ENCODE data around the gene HHAT. TPM values are rescaled to one million over a fixed set of nuclear protein-coding genes. Genes with fewer than 3 reads are reported as not detected.

Gene HHAT
- total and polyA plus RNA-seq, 2 of the 4 experiments (the other 2 are of a cell fraction): 1.7 to 2.5 TPM

DNA sequence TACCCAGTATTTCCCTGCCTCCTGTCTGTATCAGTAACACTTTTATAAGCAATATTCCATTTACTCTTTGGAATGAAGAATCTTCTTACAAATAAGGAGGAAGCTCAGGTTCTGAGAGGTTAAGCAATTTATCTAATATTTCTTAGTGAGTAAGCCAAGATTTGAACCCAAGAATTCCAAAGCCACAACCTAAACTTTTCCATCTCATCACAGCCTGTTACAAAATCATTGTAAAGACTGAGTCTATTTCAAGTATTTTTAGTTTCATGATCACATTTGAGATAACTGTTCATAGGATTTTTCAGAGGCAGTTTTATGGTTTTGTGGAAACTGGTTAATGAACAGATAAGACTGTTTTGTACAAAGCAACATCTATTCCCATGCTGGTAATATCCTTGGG lies 29.8 kb upstream of the HHAT start:
- DNase-seq: no peak
- intact Hi-C loops (cut with micrococcal nuclease): no loop called here

More for the DNA sequence above, 29.8 kb upstream of the HHAT start:
- Histone ChIP-seq H2AK5ac (ENCODE audit: low read depth, low read length) (no peak overlapping the region), H3K18ac (ENCODE audit: low read depth, low read length) (no peak overlapping the region), H4K8ac (ENCODE audit: low read depth in 2 of 2, low read length in 2 of 2) (no peak overlapping the region), H3K9ac (ENCODE audit: low read depth, low read length) (no peak overlapping the region), H3K4ac (ENCODE audit: low read depth, low read length) (no peak overlapping the region), H3K79me1 (ENCODE audit: low read depth in 1 of 2, low read length in 2 of 2) (no peaks in the 10 kb centered on the region), H3K4me2 (ENCODE audit: low read depth, low read length) (no peak overlapping the region), H4K91ac (ENCODE audit: insufficient read depth, low read depth, low read length) (no peak overlapping the region), H3K27ac (ENCODE audit: insufficient read depth, low read length) (no peak overlapping the region), H2BK120ac (ENCODE audit: low read depth, low read length) (no peak overlapping the region), H3K9me3 (ENCODE audit: control insufficient read depth, insufficient read depth, low read length) (no peaks in the 10 kb centered on the region), H3K23ac (ENCODE audit: low read depth, low read length) (no peak overlapping the region), H3K9me1 (ENCODE audit: insufficient read depth, low read length) (no peaks in the 10 kb centered on the region), H2BK5ac (ENCODE audit: low read depth, low read length, poor library complexity, severe bottlenecking) (no peak overlapping the region), H3K36me3 (ENCODE audit: control insufficient read depth, insufficient read depth, low read length) (no peaks in the 10 kb centered on the region), H2AK9ac (replicated peaks; ENCODE audit: low read depth, low read length, poor library complexity) (no peak overlapping the region), H3K56ac (ENCODE audit: extremely low read depth, insufficient read depth, low read length) (no peak overlapping the region), H3K4me3 (ENCODE audit: insufficient read depth, low read depth, low read length) (no peak overlapping the region), H2BK15ac (ENCODE audit: low read depth, low read length) (no peak overlapping the region), H3K4me1 (ENCODE audit: control insufficient read depth, insufficient read depth, low read length) (peaks cover 2% of the 10 kb centered on the region; the same call in 1 of the 2 replicates), H3K14ac (replicated peaks; ENCODE audit: low read depth, low read length) (no peak overlapping the region), H2AFZ (replicated peaks; ENCODE audit: low read length, poor library complexity) (no peak overlapping the region), H4K5ac (ENCODE audit: low read depth, low read length) (no peak overlapping the region), H3K27me3 (ENCODE audit: control insufficient read depth, insufficient read depth, low read length) (peaks cover 35% of the 10 kb centered on the region), H4K20me1 (ENCODE audit: insufficient read depth, low read length) (no peaks in the 10 kb centered on the region), H2BK20ac (ENCODE audit: low read depth, low read length) (no peak overlapping the region)
- in situ Hi-C loops (cut with MboI; ENCODE audit: low sequenced_read_pairs): no loop called here
- no peak for ATAC-seq (ENCODE audit: low read depth)
- BruUV-seq (replicated peaks): no TSS peak
- POLR2A ChIA-PET (ENCODE audit: unreplicated experiment): no interaction called here
- TF ChIP-seq, protein P1, sequence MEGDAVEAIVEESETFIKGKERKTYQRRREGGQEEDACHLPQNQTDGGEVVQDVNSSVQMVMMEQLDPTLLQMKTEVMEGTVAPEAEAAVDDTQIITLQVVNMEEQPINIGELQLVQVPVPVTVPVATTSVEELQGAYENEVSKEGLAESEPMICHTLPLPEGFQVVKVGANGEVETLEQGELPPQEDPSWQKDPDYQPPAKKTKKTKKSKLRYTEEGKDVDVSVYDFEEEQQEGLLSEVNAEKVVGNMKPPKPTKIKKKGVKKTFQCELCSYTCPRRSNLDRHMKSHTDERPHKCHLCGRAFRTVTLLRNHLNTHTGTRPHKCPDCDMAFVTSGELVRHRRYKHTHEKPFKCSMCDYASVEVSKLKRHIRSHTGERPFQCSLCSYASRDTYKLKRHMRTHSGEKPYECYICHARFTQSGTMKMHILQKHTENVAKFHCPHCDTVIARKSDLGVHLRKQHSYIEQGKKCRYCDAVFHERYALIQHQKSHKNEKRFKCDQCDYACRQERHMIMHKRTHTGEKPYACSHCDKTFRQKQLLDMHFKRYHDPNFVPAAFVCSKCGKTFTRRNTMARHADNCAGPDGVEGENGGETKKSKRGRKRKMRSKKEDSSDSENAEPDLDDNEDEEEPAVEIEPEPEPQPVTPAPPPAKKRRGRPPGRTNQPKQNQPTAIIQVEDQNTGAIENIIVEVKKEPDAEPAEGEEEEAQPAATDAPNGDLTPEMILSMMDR (conservative IDR thresholded peaks at IDR 0.05; ENCODE audit: low read depth, low read length): no peak
- TF ChIP-seq POLR2A (IDR thresholded peaks at IDR 0.05; ENCODE audit: low read depth, low read length): no peak
- no peak for TF ChIP-seq MAFK (IDR thresholded peaks at IDR 0.05; ENCODE audit: low read depth, low read length)
- no peak for TF ChIP-seq RAD21 (IDR thresholded peaks at IDR 0.05; ENCODE audit: low read length)
- no peak for TF ChIP-seq FOS (IDR thresholded peaks at IDR 0.05; ENCODE audit: low read depth, low read length)
- CTCF ChIA-PET: interaction anchor here (1.3 kb wide), 1 partner anchor 154 kb away, joined by 5 read pairs; no protein-coding TSS in a partner anchor
- dilution Hi-C loops (cut with HindIII; ENCODE audit: low sequenced_read_pairs, unreplicated experiment): no loop called here
